Ecto neural progenitor cell (in vitro differentiated cells): ENCODE measurements around the gene HDAC4.

Experiments
- DNase-seq: peaks from one replicate; pipeline ENCODE4 v3.0.0-alpha.2; 2018; ENCODE audit warnings: low spot score

Gene HDAC4

GRCh38 chr2:239396881-239397681 lies 3.7 kb downstream of the HDAC4 start:
- DNase-seq: no peak

DNA sequence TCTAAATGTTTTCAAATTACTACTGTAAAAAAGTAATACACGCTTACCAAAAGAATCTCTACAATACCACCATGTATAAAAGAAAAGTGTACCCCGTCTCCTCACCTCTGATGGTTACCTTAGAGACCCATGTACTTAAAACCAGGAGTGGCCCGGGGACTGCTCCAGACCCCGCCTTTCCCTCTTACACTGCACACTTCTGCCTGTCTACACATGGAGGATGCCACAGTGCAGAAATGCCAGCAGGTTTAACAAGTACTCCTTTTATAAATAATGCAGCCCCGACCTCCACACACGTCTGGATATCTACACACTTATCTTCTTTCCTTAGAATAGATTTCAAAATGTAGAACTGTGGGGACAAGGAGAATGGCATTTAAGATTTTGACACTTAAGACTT lies 5.3 kb downstream of the HDAC4 start:
- DNase-seq: no peak

DNA sequence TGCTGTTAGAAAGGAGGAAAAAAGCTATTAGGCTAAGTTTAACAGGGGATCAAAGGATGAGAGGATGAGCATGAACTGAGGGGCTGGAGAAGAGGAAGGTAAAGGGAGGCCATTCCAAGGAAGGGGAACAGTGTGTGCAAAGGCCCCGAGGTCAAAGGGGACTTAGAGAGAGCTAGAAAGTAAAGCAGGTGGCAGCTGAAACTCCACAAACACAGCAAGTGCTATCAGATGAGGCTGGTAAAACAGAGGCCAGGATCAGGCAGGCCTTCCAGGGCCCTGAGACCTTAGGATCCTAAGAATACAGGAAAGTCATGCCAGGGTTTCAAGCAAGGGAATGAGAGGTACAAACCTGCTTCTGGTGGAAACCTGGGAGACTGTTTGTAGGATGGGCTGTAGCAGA lies 5.8 kb downstream of the HDAC4 start:
- no peak for DNase-seq

DNA sequence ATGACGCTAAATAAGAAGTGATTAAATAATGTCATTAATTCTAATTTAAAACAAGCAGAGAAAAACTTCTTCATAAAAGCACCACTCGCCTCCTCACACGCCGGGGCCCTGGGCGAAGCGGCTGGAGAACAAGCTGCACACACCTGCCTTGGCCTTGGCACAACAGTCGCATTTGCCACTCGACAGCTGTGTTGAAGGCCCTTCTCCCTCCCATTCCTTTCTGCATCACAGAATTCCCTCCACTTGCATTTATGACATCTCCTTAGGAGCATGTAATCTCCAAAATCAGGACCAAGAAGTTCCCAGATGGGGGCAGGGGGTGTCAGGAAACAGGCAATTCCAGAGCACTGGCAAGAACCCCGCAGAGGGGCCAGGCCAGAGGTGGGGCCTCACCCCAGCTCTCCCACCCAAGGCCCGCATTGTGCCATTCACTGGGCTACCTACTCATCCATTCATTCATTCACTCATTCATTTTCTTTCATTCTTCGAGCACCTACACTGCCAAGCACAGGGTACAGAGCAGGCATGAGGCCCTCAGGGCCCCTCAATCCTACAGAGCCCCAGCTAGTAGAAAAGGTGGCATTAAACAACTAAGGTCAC lies 6.4 kb downstream of the HDAC4 start:
- DNase-seq: no peak

- DNase-seq: no peak
Measured at GRCh38 chr2:239393941-239394340, 6.9 kb downstream of the HDAC4 start.

- DNase-seq: no peak
Measured at GRCh38 chr2:239393388-239393940, 7.4 kb downstream of the HDAC4 start.

DNA sequence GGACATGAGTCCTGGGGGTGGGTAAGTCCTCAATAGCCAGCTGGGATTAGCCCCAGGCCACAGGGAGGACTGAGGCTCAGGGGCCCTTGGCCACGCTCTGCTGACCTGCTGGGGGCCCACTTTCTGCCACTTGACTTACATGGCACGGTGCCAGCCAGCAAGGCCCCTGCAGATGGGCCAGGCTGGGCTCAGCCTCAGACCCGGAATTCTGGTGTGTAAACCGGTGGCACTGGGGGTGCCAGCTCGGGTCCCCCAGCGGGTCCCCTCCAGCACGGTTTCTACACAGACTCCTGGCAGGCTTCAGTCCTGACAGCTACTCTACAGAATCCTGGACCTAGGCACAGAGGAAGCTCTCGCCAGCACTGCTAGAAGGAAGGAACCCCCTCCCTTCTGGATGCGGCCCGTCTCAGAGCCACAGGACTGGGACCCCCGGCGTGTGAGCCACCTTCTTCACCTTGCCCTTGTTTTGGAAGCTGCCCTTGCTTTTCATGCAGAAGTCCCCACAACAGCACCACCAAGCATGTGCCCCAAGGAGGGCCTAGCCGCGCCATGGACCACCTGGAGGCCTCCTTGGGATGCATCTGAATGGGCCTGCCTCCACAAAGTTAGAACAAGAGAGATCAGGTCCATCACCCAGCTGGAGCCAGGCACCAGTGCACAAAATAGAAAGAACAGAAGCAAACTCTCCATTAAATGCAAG lies 8.0 kb downstream of the HDAC4 start:
- DNase-seq: no peak

DNA sequence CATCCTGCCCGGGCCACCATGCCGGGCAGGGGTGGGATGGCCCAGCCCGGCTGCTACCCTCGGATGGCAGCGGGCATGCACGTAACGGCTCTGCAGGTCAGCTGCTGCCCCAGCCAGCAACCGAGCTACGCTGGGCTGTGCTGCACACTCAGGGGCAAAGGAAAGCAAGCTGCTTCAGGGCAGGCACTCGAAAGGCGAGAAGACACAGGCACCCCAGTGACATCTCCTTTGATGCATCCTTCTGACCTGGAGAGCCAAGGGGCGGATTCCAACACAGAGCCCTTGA lies 8.8 kb downstream of the HDAC4 start:
- DNase-seq: no peak

DNA sequence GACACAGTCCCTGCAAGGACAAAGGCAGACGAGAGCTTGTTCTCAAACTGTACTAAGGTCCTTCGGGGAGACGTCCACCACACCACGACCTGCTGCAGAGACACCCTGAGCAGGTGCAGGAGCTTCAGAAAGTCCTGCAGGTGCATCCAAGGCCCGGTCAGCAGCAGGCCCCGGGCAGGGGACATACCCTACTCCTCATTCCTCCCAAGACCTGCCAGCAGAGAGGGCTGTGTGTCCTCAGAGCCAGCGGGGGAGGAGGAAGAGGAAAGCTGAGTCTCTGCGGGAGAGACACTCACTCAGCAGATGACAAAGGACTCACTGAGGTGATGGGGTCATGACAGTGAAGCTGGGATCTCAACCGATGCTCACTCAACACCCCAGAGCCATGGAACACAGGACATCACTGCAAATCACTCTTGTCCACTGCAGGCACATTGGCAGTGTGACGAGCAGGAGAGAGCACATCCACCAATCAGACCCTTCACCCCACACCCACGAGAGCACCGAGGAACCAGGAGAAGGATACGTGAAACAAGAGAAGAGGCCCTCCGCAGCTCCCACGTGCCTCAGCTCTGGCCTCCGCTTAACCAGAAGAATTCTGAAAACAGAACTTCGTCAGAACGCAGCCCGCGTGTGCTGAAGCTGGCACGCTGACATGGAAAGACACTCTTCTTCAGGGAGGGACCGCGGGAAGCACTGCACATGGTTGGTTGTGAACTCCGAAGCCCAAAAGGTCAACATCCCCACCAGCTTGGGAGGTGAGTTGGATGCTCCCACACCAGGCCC lies 9.3 kb downstream of the HDAC4 start:
- DNase-seq: no peak

GRCh38 chr2:239390546-239391285 lies 10.1 kb downstream of the HDAC4 start:
- no peak for DNase-seq

DNA sequence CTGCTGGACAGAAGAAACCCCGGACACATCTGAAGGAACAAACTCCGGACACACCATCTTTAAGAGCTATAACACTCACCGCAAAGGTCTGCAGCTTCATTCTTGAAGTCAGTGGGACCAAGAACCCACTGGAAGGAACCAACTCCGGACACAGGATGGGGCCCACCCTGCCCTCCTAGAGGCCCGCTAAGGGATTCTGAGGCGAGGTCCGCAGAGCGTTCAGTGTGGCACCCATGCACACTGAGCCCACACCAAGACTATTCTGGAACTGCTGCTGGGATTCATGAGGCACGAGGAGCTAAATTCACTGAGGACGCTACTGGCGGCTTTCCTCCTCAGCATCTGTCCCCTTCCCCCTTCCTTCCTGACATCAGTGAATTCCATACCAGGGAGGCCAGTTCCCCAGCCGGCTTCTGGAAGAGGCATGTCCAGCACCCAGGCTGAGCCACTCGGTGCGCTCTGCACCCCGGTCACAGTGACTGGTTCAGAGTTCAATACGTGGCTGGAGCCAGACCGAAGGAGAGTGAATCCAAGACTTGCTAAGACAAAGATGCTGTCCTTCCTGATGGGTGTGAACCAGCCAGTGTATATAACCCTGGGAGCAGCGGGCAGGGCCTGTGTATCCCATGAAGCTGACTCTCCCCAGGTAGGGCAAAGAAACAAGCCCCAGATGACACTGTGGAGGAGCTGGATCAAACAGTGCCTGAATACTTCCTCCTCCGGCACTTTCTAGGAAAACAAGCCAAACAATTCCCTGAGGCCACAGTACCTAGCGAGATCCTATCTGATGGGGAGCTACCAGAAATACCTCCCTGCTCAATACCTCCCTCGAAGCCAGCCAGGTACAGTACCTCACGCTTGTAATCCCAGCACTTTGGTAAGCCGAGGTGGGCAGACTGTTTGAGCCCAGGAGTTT lies 11.1 kb downstream of the HDAC4 start:
- no peak for DNase-seq

DNA sequence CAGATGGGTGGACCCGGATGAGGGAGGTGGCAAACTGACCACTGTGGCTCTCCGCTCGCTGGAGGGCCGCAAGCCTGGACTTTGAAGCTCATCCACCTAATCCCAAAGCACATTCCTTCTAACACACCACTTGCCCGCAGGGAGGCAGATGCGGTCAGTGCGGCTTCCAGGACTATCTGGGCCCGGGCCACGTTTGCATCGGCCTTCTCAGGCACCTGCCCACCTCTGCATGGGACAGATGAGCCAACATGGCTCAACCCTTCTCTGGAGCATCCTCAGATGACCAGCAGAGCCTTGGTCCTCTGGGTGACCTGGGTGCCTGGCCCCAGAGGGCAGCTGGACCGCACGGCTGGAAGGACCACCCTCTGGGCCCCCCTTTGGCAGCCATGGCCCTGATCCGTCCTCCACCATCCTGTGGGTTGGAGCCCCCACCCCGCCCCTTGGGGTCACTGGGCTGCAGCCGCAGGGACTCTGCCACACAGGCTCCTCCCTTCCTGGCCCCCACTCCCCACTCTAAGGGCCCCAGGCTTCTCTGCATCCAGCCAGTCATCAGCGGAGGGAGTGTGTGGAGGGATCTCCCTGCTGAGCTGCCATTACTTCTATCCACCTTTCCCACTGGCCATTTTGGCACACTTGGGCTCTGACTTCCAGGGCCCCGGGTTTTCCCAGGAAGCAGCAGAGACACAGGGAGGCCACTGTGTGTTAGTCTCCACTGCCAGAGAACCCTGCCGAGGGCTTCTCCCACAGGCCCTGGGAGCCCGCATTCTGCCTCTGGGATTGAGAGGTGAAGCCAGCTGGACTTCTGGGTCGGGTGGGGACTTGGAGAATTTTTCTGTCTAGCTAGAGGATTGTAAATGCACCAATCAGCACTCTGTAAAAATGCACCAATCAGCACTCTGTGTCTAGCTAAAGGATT lies 12.3 kb downstream of the HDAC4 start:
- no peak for DNase-seq

DNA sequence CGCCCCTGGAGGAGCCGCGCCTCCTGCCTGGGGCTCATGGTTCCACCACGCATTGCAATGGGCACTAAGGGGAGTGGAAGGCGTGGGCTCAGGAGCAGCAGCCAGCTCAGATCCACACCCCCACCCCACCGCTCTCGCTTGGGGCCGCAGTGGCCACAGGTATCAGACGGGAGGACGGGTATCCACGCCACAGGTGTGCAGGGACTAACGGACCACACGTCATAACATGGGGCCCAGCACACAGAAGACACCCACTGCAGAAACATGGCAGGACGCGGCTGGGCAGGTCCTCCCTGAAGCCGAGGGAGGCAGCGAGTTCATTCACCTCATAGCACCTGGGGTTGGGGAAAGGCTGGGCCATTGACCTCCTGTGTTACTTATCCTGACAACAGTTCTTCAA lies 13.0 kb downstream of the HDAC4 start:
- DNase-seq: no peak

DNA sequence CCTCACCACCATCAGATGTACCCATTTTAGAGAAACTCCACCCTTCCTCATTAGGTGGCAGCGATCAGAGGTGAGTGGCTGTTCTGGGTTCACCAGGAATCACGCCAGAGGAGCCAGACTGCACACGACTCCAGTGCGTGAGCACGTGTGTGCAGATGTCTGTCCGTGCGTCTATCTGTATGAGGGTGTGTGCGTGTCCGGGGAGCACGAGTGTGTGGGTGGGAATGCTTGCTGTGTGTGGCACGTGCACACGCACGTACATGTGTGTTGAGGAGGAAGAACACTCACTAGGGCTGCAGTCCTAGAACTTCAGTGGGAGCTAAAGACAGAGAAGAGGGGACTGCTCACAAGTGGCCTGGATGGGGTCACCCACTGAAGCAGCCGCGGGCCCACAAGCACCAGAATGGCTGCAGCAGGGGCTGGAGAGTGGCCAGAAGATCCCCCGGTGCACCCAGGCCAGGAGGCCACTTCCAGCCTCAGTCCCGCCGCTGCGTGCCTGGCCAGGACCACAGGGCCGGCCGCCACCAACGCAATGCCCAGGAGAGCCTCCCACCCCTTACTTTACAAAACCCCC lies 13.9 kb downstream of the HDAC4 start:
- DNase-seq: no peak

DNA sequence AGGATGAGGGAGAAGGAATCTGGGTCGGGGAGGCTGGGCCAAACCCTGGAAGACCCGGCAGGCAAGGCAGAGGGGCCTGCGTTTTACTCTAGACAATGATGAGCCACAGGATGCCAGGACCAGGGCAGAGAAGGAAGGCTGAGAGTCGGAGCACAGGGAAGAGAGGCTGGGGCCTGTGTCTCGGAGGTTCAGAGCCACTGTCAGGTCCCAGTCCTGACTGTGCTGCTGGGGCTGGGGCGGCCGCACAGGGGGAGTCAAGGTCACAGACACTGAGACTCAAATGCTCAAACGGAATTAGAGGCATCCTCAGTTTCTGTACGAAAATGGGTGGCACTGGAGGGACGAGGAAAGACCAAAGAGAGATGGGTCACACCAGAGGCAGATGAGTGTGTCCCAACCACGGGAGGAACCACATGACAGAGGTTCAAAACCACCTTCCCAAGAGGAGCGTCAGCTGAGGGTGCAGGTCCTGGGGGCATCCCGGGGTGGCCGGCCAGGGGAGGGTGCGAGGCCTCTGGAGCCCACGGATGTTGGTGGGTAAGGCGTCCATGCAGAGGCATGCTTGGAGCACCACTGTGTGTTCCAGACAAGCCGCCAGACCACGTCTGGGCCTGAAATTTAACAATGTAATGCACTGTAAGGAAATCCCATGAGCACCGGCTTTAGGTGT lies 14.7 kb downstream of the HDAC4 start:
- DNase-seq: no peak

DNA sequence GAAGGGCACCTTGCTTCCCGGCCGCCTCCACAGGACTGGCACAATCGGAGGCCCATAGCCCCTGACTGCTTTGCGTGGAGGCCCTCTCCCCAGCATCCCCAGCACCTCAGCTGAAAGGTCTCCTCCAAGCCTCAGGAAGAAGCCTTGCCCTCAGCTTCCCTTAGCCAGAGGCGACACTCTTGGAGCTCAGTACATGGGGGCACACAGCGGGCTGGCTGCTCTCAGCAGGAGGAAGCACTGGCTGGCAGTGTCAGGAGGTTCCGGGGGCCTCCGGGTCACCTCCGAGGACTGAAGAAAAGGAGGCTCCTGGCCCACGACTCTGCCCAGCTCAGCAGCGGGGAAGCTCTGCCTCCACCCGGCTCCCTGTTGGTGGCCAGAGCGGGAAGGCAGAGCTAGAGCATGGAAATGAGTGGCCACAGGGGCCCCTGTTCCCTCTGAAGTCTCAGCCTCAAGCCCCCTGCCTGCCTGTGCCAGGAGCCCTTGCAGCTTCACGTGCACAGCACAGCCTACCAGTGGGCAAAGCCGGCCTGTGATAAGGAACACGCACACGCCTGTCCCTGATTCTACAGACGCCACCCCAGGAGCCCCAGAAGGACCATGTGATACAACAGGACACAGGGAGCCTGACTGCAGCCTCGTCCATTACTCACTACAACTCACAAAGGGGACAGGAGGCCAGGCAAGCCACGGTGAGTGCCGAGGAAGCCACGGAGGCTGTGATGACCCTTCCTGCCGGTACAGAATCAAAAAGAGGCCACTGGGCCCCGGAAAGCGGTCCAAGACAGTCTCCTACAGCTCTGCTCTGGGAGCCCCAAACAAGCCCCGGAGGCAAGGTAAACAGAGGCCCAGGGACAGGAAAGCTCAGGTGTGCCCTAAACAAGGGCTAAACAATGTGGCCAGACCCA lies 15.5 kb downstream of the HDAC4 start:
- DNase-seq: no peak

DNA sequence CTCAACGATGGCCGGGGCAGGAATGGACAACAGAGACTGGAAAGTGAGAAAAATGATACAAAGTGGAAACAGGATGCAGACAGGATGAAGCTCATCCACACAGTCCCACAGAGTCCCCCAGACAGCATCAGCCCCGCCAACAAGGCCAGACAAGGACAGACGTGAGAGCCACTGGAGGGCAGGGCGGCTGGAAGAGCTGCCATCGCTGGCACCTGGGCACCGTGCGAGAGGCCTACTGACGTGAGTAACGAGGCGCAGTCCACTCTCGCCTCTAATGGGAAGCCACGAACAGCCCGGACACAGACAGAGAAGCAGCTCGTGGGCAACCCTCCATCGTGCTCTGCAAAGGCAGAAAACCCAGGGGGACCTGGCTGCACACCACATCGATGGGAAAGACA lies 17.1 kb downstream of the HDAC4 start:
- no peak for DNase-seq
